ENCODE measurements around the gene IL1RL2.

The IL1RL2 gene

DNA sequence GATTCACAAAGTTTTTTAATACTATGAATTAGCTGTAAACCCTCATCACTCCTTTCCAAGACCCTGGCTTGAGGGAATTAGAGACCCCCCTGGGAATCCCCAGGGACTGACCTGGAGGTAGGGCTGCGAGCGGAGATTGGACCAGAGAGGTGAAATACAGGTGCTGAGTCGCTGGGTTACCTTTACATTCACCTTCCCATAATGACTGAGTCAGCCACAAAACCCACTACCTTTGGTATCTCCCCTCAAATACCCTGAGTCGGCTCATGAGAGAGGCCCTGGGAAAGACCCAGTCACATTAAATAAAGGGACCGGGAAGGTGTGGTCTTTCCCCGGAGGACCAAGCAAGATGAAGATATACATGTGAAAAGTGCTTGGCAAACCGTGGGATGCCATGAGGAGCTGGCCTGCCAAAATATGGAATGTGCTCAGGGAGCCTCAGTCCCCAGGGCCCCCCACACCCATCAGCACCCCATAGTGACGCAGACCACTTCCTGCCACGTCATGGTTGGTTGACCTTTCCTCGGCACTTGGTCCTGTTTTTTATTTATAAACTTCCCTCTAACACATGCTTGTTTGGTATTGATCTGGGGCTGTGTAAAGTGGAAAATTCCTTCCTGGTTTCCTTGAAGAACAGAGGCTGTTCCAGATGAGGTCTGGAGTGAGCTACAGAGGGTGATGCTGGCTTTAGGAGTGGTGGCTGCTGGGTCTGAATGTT is 51.4 kb downstream of the IL1RL2 start:
- H3K4me3 ChIP-seq (ENCODE audit: low read depth, low read length), result no peak overlapping the region

GRCh38 chr2:102238778-102239177 is 52.0 kb downstream of the IL1RL2 start:
- no peak overlapping the region for H3K4me3 ChIP-seq (ENCODE audit: low read depth, low read length)

GRCh38 chr2:102239344-102239743 is 52.5 kb downstream of the IL1RL2 start:
- H3K4me3 ChIP-seq (ENCODE audit: low read depth, low read length), result no peak overlapping the region

DNA sequence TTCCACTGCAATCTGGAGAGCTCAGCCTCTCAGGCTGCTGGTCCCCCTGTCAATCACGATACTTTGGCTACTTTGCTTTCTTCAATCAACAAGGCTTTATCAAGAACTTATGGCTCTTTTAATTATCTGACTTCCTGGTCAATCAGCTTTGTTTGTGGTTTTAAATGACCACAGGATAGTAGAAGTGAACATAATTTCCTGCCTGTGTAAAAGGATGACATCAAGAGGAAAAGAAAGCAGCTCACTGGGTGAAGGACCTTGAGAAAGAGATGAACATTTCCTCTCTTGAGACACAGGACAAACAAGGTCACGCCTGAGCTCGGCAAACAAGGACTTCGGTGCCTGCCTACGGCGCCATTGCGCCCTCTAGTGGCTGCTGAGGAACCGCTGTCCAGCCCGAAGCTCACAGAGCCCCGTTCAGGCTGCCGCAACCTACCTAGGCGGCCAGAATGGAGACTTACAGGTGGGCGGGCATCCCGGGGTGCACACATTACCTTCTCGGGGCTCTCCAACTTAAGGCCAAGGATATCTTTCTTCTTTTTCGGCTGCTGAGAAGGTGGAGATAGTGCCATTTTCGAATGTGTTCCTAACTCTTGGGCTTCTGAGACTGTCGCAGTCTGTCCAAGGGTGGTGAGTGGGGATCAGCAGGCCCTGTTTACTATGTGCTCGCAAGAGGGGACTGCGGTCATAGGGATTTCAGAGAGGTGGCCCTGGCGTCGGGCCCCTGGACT is 54.0 kb downstream of the IL1RL2 start:
- H3K4me3 ChIP-seq (ENCODE audit: low read depth, low read length), result no peak overlapping the region

GRCh38 chr2:102241616-102242305 is 54.9 kb downstream of the IL1RL2 start:
- H3K4me3 ChIP-seq (ENCODE audit: low read depth, low read length), result no peak overlapping the region

DNA sequence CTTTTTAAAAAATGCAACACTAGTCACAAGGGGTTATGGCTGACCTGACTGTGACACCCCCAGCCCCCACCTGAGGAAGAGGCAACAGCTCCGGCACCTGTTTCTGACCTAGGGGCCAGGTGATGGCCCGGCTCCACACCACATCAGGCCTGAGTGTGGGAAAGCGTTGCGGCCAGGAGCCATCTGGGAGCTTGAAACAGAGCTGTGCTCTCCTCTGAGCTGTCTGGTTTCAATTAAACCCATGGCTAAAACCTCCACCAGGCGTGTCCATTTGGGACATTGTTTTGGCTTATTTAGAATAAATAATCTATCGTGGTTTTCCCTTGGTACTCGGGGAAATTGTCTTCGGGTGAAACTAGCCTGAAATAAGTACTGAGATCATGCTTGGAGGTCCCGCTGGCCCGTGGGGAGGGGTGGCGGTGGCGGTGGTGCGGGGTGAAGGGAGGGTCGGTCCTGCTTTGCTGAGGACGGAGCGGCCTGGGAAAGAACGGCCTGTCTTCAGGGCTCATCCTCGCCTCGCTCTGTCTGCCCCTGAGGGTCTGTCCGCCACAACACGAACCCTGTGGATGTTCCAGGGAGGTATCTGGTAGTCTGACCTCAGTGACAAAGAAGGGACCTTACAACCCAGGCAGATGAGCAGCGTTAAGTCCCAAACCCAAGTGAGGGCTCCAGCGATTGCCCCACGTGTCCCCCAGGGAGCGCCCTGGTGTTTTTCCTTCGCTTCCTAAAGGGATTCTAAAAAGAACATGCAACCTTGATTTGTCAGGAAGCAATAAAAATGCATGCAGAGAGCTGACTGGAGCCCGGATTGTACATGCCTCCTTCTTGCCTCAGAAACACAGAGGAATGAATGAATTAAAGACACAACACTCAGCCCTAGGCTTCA is 58.7 kb downstream of the IL1RL2 start:
- no peak overlapping the region for H3K4me3 ChIP-seq (ENCODE audit: low read depth, low read length)

DNA sequence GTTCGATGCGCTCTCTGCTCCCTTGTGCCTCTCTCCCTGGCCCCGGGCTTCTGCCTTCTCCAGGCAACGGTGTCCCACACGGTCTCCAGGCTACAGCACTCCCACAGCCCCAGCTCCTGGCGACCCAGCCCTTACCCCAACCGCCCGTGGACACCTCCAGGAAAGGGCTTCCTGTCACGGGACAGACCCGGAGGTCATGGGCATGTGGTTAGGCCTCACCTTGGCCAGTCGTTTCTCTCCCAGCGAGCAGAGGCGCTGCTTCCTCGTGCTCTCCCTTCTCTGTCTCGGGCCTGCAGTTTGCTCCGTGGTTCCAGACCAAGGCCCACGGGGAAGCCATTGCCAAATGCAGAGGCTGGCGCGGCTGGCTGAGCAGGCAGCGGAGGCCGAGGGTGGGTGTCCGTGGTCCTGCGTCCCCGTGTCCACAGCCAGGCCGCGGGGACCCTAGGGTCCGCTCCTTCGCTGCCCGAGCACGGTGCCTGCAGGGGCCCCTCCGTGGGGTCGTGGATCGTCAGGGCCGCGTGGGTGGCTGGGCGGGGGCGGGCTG is 63.5 kb downstream of the IL1RL2 start:
- no peak overlapping the region for H3K4me3 ChIP-seq (ENCODE audit: low read depth, low read length)

GRCh38 chr2:102251042-102251848 is 64.4 kb downstream of the IL1RL2 start:
- no peak overlapping the region for H3K4me3 ChIP-seq (ENCODE audit: low read depth, low read length)

GRCh38 chr2:102251849-102252203 is 65.0 kb downstream of the IL1RL2 start:
- H3K4me3 ChIP-seq (ENCODE audit: low read depth, low read length), result no peak overlapping the region

DNA sequence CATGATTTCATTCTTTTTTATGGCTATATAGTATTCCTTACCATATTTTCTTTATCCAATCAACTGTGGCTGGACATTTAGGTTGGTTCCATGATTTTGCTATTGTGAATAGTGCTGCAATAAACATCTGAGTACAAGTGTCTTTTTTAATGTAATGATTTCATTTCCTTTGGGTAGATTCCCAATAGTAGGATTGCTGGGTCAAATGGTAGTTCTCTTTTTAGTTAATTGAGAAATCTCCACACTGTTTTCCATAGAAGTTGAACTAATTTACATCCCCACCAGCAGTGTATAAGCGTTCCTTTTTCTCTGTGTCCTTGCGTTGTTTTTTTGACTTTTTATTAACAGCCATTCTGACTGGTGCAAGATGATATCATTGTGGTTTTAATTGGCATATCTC is 65.4 kb downstream of the IL1RL2 start:
- H3K4me3 ChIP-seq (ENCODE audit: low read depth, low read length), result no peak overlapping the region

- H3K4me3 ChIP-seq (ENCODE audit: low read depth, low read length), result no peak overlapping the region
Measured at GRCh38 chr2:102253140-102253752, 66.4 kb downstream of the IL1RL2 start.

DNA sequence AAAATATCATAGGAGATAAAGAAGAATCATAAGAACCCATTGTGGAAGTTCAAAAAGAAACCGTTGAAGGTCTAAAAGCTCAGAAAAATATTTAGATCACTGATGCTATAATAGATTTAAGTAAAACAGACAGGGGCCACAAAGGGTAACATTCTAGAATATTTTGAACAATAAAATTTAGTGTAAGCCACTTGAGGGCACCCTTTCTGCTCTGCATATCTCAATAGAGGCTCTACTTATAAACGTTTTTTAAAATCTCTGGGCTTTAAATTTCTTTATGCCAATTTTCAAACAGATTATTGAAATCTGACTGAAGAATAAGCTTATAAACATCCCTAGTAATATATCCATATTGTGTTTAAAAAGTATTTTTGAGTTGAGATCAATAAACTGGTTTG is 66.9 kb downstream of the IL1RL2 start:
- no peak overlapping the region for H3K4me3 ChIP-seq (ENCODE audit: low read depth, low read length)

DNA sequence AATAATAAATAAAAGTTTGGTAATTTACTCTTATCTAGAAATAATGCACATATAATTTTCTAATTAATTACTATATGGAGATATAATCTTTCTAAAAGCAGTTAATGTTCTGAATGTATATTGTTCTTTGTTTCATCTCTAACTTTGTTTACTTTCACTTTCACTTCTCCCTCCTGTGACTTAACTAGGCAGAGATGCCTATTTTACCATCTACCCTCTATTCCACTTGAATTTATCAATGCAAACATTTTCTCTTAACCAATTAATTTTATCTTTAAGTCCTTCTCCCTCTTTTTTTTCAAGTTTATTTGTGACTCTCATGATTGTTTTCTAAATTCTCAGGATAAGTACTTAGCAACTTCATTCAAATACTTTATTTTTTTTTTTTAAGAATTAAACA is 69.5 kb downstream of the IL1RL2 start:
- no peak overlapping the region for H3K4me3 ChIP-seq (ENCODE audit: low read depth, low read length)

GRCh38 chr2:102256874-102257462 is 70.1 kb downstream of the IL1RL2 start:
- H3K4me3 ChIP-seq (ENCODE audit: low read depth, low read length), result no peak overlapping the region

DNA sequence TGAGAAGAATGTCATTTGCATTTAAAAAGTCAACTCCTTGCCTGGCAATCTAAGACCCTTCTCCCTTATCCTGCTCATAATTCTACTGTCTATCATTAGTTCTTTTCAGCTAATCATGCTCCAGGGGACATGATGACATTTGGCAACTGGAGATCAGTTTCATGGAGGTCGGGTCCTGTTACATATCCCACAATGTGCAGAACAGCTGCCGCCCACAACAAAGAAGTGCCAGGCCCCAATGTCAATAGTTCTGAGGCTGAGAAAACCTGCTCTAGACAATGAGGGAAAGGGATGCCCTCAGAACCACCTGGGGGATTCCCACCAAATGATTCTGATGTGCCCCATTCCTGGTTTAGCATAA is 71.2 kb downstream of the IL1RL2 start:
- H3K4me3 ChIP-seq (ENCODE audit: low read depth, low read length), result no peak overlapping the region

- no peak overlapping the region for H3K4me3 ChIP-seq (ENCODE audit: low read depth, low read length)
Measured at GRCh38 chr2:102258386-102259074, 71.7 kb downstream of the IL1RL2 start.

DNA sequence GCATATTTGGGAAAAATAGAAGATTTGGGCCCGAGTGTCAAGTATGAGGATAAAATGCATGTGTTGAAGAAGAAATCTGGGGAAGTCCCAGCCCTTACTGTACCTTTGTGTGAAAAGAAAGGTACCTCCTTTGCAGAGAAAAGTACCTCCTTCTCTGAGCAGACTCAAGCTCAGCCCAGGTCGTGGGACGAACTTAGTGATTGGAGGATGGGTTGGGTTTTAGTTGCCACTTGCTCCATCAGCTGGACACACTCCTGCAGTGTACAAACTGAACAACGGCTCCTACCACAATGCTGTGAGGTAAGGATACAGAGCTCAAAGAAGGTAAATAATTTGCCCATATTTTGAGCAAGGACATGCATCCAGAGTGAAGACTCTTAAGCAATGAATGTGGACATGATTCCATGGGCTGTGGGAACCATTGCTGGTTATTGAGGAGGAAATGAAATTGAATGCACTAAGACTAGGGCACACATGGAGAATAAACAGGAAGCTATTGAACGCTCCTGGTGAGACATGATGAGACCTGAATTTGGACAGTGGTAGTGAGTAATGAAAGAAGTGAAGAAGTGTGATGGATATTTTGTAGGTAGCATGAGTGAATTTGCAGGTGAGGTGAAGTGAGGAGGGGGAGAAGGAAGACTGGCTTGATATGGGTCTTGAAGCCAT is 74.8 kb downstream of the IL1RL2 start:
- no peak overlapping the region for H3K4me3 ChIP-seq (ENCODE audit: low read depth, low read length)

Measured in iPS-11a (cell line).